H1 (cell line): ENCODE results near the gene DAGLA. TPM values are rescaled to one million over a fixed set of nuclear protein-coding genes. Genes with fewer than 3 reads are reported as not detected.

Source experiments
- KDM1A ChIP-seq: fragments of 200-600, 300-600 bp; sonication (generic); IDR thresholded peaks from 2 replicates; pipeline ENCODE4 v1.7.1; 2016; ENCODE audit warnings: mild to moderate bottlenecking, low read length, borderline replicate concordance
- KDM4A ChIP-seq: IDR thresholded peaks from one replicate; pipeline ENCODE4 v1.7.1; 2012; ENCODE audit warnings: low read depth, mild to moderate bottlenecking, moderate library complexity, low read length, inconsistent platforms; ENCODE audit not compliant: severe bottlenecking
- NANOG ChIP-seq: IDR thresholded peaks from 2 replicates; pipeline ENCODE4 v1.6.1; 2011; ENCODE audit warnings: low read length, low read depth, mild to moderate bottlenecking, inconsistent platforms; ENCODE audit not compliant: insufficient read depth, poor library complexity, severe bottlenecking
- RAD21 ChIP-seq, 2 experiments: IDR thresholded peaks in 1 of 2; conservative IDR thresholded peaks in 1 of 2; 2 replicates each; pipeline ENCODE4 v1.6.1; 2011; ENCODE audit warnings: low read depth in 2 of 2, low read length in 2 of 2, improper control_type of control experiment in 1 of 2, inconsistent platforms in 1 of 2, mild to moderate bottlenecking in 1 of 2, moderate library complexity in 1 of 2
- TAF7 ChIP-seq: optimal IDR thresholded peaks from 2 replicates; pipeline ENCODE3; 2011; ENCODE audit warnings: low read depth, mild to moderate bottlenecking, inconsistent platforms, low read length, moderate library complexity, borderline replicate concordance
- polyA plus RNA-seq, 7 experiments: library from polyadenylated mRNA; depleted of rRNA in 3 of 7; stranded (reverse) in 5 of 7; unstranded in 2 of 7; fragments of >200 nt in 5 of 7; fragments of 200-250 nt in 2 of 7; gene quantifications; 1 replicate in 5 of 7; 2 replicates in 1 of 7; 4 replicates in 1 of 7; pipeline versions ENCODE4 v1.2.1 to v1.2.3, GENCODE V29; 2011 to 2013; ENCODE audit warnings: missing spikeins in 2 of 7, mixed read lengths in 2 of 7
- total RNA-seq: library from RNA; stranded (reverse); fragmentation: NEBNext Ultra II Directional; extraction: Animal tissue kit (Norgen Biotek cat#: 25700); gene quantifications from 2 replicates; pipeline ENCODE4 v1.2.1, GENCODE V29; 2021
- TF ChIP-seq, protein P1 (sequence below): IDR thresholded peaks from 2 replicates; pipeline ENCODE4 v1.6.1; 2012; ENCODE audit warnings: inconsistent platforms

DAGLA gene
- total and polyA plus RNA-seq, 2 of the 8 experiments (the other 6 are each of a cell fraction or from before 2014, with no cell fraction given): 3.6 to 6.6 TPM

DNA sequence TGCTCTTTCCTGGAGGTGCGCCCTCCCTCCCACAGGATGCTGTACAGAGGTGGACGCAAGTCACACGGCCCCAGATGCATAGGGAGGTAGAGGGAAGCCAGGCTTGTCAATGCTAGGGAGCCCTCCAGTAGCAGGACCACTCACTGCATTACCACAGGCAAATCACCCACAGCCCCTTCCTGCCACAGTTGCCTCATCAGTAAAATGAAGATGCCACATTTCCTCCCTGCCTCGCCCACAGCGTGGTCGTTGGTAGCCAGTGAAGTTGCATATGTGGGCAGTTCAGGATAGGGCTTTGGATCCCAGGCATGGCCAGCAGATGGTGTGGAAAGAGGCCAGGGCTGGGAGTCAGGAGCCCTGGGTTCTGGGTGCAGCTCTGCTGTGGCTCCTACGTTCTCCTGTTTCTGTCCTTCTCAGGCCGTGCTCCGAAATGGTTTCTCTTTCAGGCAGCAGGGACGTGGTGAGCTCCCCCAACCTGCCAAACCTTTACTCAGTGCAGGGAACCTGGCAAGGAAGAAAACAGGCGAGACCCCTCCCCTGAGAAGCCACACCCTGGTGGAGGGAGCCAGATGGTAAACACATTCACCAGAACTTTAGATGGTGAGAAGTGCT lies 22.6 kb downstream of the DAGLA start (continued):
- no peak for TF ChIP-seq TAF7
- TF ChIP-seq KDM1A: no peak
- no peak for TF ChIP-seq RAD21 (IDR thresholded peaks at IDR 0.05 in 1 of 2, conservative IDR thresholded peaks at IDR 0.05 in 1 of 2; ENCODE audit: low read depth in 2 of 2, low read length in 2 of 2)
- TF ChIP-seq, protein P1, sequence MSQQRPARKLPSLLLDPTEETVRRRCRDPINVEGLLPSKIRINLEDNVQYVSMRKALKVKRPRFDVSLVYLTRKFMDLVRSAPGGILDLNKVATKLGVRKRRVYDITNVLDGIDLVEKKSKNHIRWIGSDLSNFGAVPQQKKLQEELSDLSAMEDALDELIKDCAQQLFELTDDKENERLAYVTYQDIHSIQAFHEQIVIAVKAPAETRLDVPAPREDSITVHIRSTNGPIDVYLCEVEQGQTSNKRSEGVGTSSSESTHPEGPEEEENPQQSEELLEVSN: no peak
- no peak for TF ChIP-seq KDM4A
- TF ChIP-seq NANOG: no peak
- TF ChIP-seq, all 59 proteins: peak for 0
